ENCODE data around the gene MRPS18B. TPM values are rescaled to one million over a fixed set of nuclear protein-coding genes. Genes with fewer than 3 reads are reported as not detected.
A peak's percentile ranks its signal among the peaks of the same experiment; 100 is the strongest.

The MRPS18B gene
- total RNA-seq, 1 experiment from 2014 or later, result 70.4 TPM

GRCh38 chr6:30598912-30599624 lies 18.6 kb upstream of the MRPS18B start:
- TF ChIP-seq EZH2 (IDR thresholded peaks at IDR 0.05; ENCODE audit: borderline replicate concordance, low read depth, low read length, poor library complexity, severe bottlenecking) (no peak), CTCF (conservative IDR thresholded peaks at IDR 0.05; ENCODE audit: low read depth, low read length) (no peak)
- ChIA-PET POLR2A (ENCODE audit: low non-redundant PET) (interaction anchor here (0.6 kb wide), 3 partner anchors 29 to 241 kb away, joined by 3 to 5 read pairs (median 4); no protein-coding TSS in a partner anchor), CTCF (interaction anchor here (0.7 to 1.3 kb wide), 2 partner anchors 53 to 117 kb away, joined by 3 to 4 read pairs; no protein-coding TSS in a partner anchor)
- peaks cover 52% of the 10 kb centered on the region for H3K36me3 ChIP-seq (ENCODE audit: insufficient read depth, low read length, poor library complexity, severe bottlenecking)
- no peaks in the 10 kb centered on the region for H3K4me1 ChIP-seq (ENCODE audit: insufficient read depth, low read length, poor library complexity, severe bottlenecking)
- no peak overlapping the region for H3K27ac ChIP-seq (ENCODE audit: low read depth, low read length, poor library complexity, severe bottlenecking)
- DNase-seq (ENCODE audit: low spot score), result no peak
- BruUV-seq (replicated peaks), result no TSS peak
- no peaks in the 10 kb centered on the region for H3K9me3 ChIP-seq (ENCODE audit: low read depth, low read length, poor library complexity, severe bottlenecking)
- no peak overlapping the region for H3K4me3 ChIP-seq (ENCODE audit: low read depth, low read length, poor library complexity, severe bottlenecking)
- intact Hi-C loops (cut with micrococcal nuclease; ENCODE audit: unreplicated experiment), result loop anchor here (5.0 kb wide), 1 partner anchor 57 kb away; no protein-coding TSS in a partner anchor
- no peaks in the 10 kb centered on the region for H3K27me3 ChIP-seq (replicated peaks; ENCODE audit: insufficient read depth, low read depth, low read length, poor library complexity)

- no peak overlapping the region for H3K4me3 ChIP-seq (ENCODE audit: low read depth, low read length, poor library complexity, severe bottlenecking)
- no TSS peak for BruUV-seq (replicated peaks)
- no peaks in the 10 kb centered on the region for H3K27me3 ChIP-seq (replicated peaks; ENCODE audit: insufficient read depth, low read depth, low read length, poor library complexity)
- no peak overlapping the region for H3K27ac ChIP-seq (ENCODE audit: low read depth, low read length, poor library complexity, severe bottlenecking)
- H3K4me1 ChIP-seq (ENCODE audit: insufficient read depth, low read length, poor library complexity, severe bottlenecking), result no peaks in the 10 kb centered on the region
- intact Hi-C loops (cut with micrococcal nuclease; ENCODE audit: unreplicated experiment), result loop anchor here (5.0 kb wide), 1 partner anchor 57 kb away; no protein-coding TSS in a partner anchor
- no peak for DNase-seq (ENCODE audit: low spot score)
- POLR2A ChIA-PET (ENCODE audit: low non-redundant PET), result interaction anchor here (0.6 kb wide), 1 partner anchor 240 kb away, joined by 4 read pairs; no protein-coding TSS in a partner anchor
- H3K9me3 ChIP-seq (ENCODE audit: low read depth, low read length, poor library complexity, severe bottlenecking), result no peaks in the 10 kb centered on the region
- TF ChIP-seq CTCF (conservative IDR thresholded peaks at IDR 0.05; ENCODE audit: low read depth, low read length), result no peak
- TF ChIP-seq EZH2 (IDR thresholded peaks at IDR 0.05; ENCODE audit: borderline replicate concordance, low read depth, low read length, poor library complexity, severe bottlenecking), result no peak
- CTCF ChIA-PET, result interaction anchor here (1.3 kb wide), 1 partner anchor 118 kb away, joined by 4 read pairs; no protein-coding TSS in a partner anchor
- peaks cover 53% of the 10 kb centered on the region for H3K36me3 ChIP-seq (ENCODE audit: insufficient read depth, low read length, poor library complexity, severe bottlenecking)
Measured at GRCh38 chr6:30599625-30600324, 17.9 kb upstream of the MRPS18B start.

- ChIA-PET POLR2A (ENCODE audit: low non-redundant PET) (no interaction called here), CTCF (no interaction called here)
- no peak overlapping the region for H3K4me3 ChIP-seq (ENCODE audit: low read depth, low read length, poor library complexity, severe bottlenecking)
- no peaks in the 10 kb centered on the region for H3K9me3 ChIP-seq (ENCODE audit: low read depth, low read length, poor library complexity, severe bottlenecking)
- H3K4me1 ChIP-seq (ENCODE audit: insufficient read depth, low read length, poor library complexity, severe bottlenecking), result no peaks in the 10 kb centered on the region
- H3K27ac ChIP-seq (ENCODE audit: low read depth, low read length, poor library complexity, severe bottlenecking), result no peak overlapping the region
- no peaks in the 10 kb centered on the region for H3K27me3 ChIP-seq (replicated peaks; ENCODE audit: insufficient read depth, low read depth, low read length, poor library complexity)
- no peak for DNase-seq (ENCODE audit: low spot score)
- intact Hi-C loops (cut with micrococcal nuclease; ENCODE audit: unreplicated experiment), result no loop called here
- H3K36me3 ChIP-seq (ENCODE audit: insufficient read depth, low read length, poor library complexity, severe bottlenecking), result peaks cover 59% of the 10 kb centered on the region
- TF ChIP-seq EZH2 (IDR thresholded peaks at IDR 0.05; ENCODE audit: borderline replicate concordance, low read depth, low read length, poor library complexity, severe bottlenecking), result no peak
- TF ChIP-seq CTCF (conservative IDR thresholded peaks at IDR 0.05; ENCODE audit: low read depth, low read length), result no peak
- TSS peak; percentile 15 for BruUV-seq (replicated peaks)
Measured at GRCh38 chr6:30600451-30600961, 17.1 kb upstream of the MRPS18B start.

Data from A673 (cell line).